ENCODE measurements around the gene REXO4. TPM values are rescaled to one million over a fixed set of nuclear protein-coding genes. Genes with fewer than 3 reads are reported as not detected.

Gene REXO4
- total RNA-seq, 4 donors from 2014 or later = 11.2 to 29.9 (median 18.1) TPM

DNA sequence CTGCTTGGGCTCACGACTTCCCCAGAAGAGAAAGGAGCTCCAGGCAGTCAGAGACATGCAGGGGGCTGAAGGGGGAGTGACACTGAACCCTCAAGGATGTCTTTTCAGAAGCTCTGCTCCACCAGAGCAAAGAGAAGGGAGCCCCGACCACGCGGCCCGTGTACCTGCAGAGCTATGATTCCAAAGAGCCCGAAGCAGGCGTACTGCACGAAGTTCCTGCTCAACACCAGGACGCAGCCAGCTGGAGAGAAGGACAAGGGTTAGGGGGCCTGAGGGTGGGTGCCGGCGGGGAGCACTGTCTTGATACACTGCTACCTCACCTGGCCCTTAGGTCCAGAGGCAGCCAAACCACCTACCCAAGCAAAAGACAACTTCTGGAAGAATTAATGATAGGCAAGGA, 51.4 kb downstream of the REXO4 start:
- Histone ChIP-seq H3K27me3 (no peaks in the 10 kb centered on the region), H3K4me1 (peaks cover 0 to 55% (median 24%) of the 10 kb centered on the region in 3 donors), H3K9me3 (no peaks in the 10 kb centered on the region), H3K27ac (no peak overlapping the region), H3K36me3 (peaks cover 0 to 78% of the 10 kb centered on the region in 2 donors), H3K4me3 (no peak overlapping the region)
- no CpG with 5 or more reads among the region's 11 CpGs for WGBS, 2 donors (ENCODE audit: low coverage in 1 of 2)
- TF ChIP-seq EP300 (IDR thresholded peaks at IDR 0.05) = no peak
- TF ChIP-seq POLR2AphosphoS5 (IDR thresholded peaks at IDR 0.05) = no peak
- TF ChIP-seq CTCF (IDR thresholded peaks at IDR 0.05) = no peak
- no peak for TF ChIP-seq POLR2A (IDR thresholded peaks at IDR 0.05)
- ATAC-seq = no peak

GRCh38 chr9:133362359-133363044, 55.3 kb downstream of the REXO4 start:
- H3K27me3 ChIP-seq = no peaks in the 10 kb centered on the region
- no peak for ATAC-seq
- TF ChIP-seq POLR2A (IDR thresholded peaks at IDR 0.05) (no peak), POLR2AphosphoS5 (IDR thresholded peaks at IDR 0.05) (no peak), EP300 (IDR thresholded peaks at IDR 0.05) (no peak), CTCF (IDR thresholded peaks at IDR 0.05) (no peak)
- H3K27ac ChIP-seq = no peak overlapping the region
- 79 to 80% methylated on average over 7 to 13 of the region's 15 CpGs for WGBS, 2 donors (ENCODE audit: low coverage in 1 of 2)
- H3K4me3 ChIP-seq = no peak overlapping the region
- peaks cover 0 to 88% of the 10 kb centered on the region in 2 donors for H3K36me3 ChIP-seq
- no peaks in the 10 kb centered on the region for H3K9me3 ChIP-seq
- peaks cover 0 to 37% (median 4%) of the 10 kb centered on the region in 3 donors for H3K4me1 ChIP-seq

- Histone ChIP-seq H3K4me1 (peaks cover 0 to 37% (median 11%) of the 10 kb centered on the region in 3 donors), H3K27ac (no peak overlapping the region), H3K36me3 (peaks cover 0 to 79% of the 10 kb centered on the region in 2 donors), H3K27me3 (no peaks in the 10 kb centered on the region), H3K9me3 (no peaks in the 10 kb centered on the region), H3K4me3 (no peak overlapping the region)
- no peak for TF ChIP-seq EP300 (IDR thresholded peaks at IDR 0.05)
- TF ChIP-seq POLR2A (IDR thresholded peaks at IDR 0.05) = no peak
- TF ChIP-seq POLR2AphosphoS5 (IDR thresholded peaks at IDR 0.05) = no peak
- TF ChIP-seq CTCF (IDR thresholded peaks at IDR 0.05) = no peak
- no peak for ATAC-seq
- 40 to 80% methylated on average over 2 to 9 of the region's 13 CpGs for WGBS, 2 donors (ENCODE audit: low coverage in 1 of 2)
Observed at GRCh38 chr9:133361507-133362092, 56.2 kb downstream of the REXO4 start.

- TF ChIP-seq EP300 (IDR thresholded peaks at IDR 0.05) (no peak), POLR2A (IDR thresholded peaks at IDR 0.05) (no peak), POLR2AphosphoS5 (IDR thresholded peaks at IDR 0.05) (no peak), CTCF (IDR thresholded peaks at IDR 0.05) (no peak)
- Histone ChIP-seq H3K9me3 (no peaks in the 10 kb centered on the region), H3K36me3 (peaks cover 0 to 70% of the 10 kb centered on the region in 2 donors), H3K4me1 (peaks cover 0 to 40% (median 13%) of the 10 kb centered on the region in 3 donors), H3K27me3 (no peaks in the 10 kb centered on the region), H3K4me3 (no peak overlapping the region), H3K27ac (no peak overlapping the region)
- 40 to 74% methylated on average over 1 to 11 of the region's 21 CpGs for WGBS, 2 donors (ENCODE audit: low coverage in 1 of 2)
- no peak for ATAC-seq
Observed at GRCh38 chr9:133360400-133361393, 57.1 kb downstream of the REXO4 start.

All from gastroesophageal sphincter (tissue), 4 donors.